A673 (cell line): ENCODE results near the gene IGLON5.

ENCODE experiments used
- EZH2 ChIP-seq: fragments of 200-600 bp; sonication (generic); IDR thresholded peaks from 2 replicates; pipeline ENCODE4 v1.6.1; 2017; ENCODE audit warnings: borderline replicate concordance, low read depth, mild to moderate bottlenecking, mixed read lengths, antibody characterized with exemption, low read length; ENCODE audit not compliant: poor library complexity, severe bottlenecking
- TF ChIP-seq, protein P1 (sequence below): fragments of 300-800, 200-600 bp; sonication (generic); conservative IDR thresholded peaks from 2 replicates; pipeline ENCODE4 v1.5.1; 2017; ENCODE audit warnings: low read depth, mild to moderate bottlenecking, antibody characterized with exemption, low read length, moderate library complexity, mixed read lengths

DNA sequence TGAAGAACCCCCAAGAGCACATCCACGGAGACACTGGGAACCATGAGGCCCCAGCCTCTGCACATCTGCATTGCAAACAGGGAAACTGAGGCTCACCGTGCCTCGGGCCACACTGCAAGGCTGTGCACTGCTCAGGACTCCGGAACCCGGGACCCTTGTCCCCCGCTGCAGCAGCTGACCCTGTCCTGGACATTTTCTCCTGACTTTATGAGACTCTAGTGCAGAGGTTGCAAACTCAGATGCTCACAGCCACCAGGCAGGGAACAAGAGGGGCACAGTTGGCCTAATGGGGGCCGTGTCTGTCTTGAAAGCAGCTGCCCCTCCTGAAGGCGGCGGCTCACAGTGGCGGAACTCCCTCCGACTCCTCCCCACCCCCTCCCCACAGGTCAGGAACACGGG lies 16.5 kb upstream of the IGLON5 start:
- TF ChIP-seq, protein P1, sequence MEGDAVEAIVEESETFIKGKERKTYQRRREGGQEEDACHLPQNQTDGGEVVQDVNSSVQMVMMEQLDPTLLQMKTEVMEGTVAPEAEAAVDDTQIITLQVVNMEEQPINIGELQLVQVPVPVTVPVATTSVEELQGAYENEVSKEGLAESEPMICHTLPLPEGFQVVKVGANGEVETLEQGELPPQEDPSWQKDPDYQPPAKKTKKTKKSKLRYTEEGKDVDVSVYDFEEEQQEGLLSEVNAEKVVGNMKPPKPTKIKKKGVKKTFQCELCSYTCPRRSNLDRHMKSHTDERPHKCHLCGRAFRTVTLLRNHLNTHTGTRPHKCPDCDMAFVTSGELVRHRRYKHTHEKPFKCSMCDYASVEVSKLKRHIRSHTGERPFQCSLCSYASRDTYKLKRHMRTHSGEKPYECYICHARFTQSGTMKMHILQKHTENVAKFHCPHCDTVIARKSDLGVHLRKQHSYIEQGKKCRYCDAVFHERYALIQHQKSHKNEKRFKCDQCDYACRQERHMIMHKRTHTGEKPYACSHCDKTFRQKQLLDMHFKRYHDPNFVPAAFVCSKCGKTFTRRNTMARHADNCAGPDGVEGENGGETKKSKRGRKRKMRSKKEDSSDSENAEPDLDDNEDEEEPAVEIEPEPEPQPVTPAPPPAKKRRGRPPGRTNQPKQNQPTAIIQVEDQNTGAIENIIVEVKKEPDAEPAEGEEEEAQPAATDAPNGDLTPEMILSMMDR = no peak
- no peak for TF ChIP-seq EZH2
